Lower leg skin (tissue), 4 donors: Measurements from ENCODE around the gene SEL1L3. TPM values are rescaled to one million over a fixed set of nuclear protein-coding genes. Genes with fewer than 3 reads are reported as not detected.

Experiments
- DNase-seq, 2 donors: peaks; one replicate each; pipeline ENCODE4 v3.0.0-alpha.2; 2019; ENCODE audit warnings: low spot score in 2 of 2
- H3K4me3 ChIP-seq: fragments of 200-600 bp; sonication (generic); 2 replicates; pipeline ENCODE4 v1.5.1; 2017; ENCODE audit warnings: mild to moderate bottlenecking, low read depth; ENCODE audit not compliant: poor library complexity, severe bottlenecking
- POLR2A ChIP-seq, 2 donors: fragments of 450-650 bp; IDR thresholded peaks; one replicate each; pipeline ENCODE4 v1.6.1; 2016 to 2017; ENCODE audit warnings: antibody characterized with exemption in 2 of 2, mild to moderate bottlenecking in 1 of 2, moderate library complexity in 1 of 2
- WGBS, 2 donors: methylation state at CpG; one replicate each; pipeline ENCODE4 v1.1.5; 2018; 5-methylcytosine and 5-hydroxymethylcytosine counted together
- intact Hi-C: fragments of 100-400 bp; cut with DNase I; formaldehyde crosslinking; loops from one replicate; pipeline ENCODE4 v1.15.0; 2023; ENCODE audit warnings: low total_unique reads
- total RNA-seq, 4 donors: library from RNA; depleted of rRNA; stranded (reverse); fragments of >200 nt; gene quantifications; one replicate each; pipeline ENCODE4 v1.1.0, GENCODE V29; 2016
- TF ChIP-seq, protein P1 (sequence below), 3 donors: fragments of 450-650 bp; IDR thresholded peaks; one replicate each; pipeline ENCODE4 v1.5.1; 2016; ENCODE audit warnings: antibody characterized with exemption in 3 of 3, mild to moderate bottlenecking in 3 of 3, moderate library complexity in 2 of 3

Gene SEL1L3
- total RNA-seq, 4 donors from 2014 or later = 5.2 to 20.1 (median 5.9) TPM

GRCh38 chr4:25856756-25857155 is 6.0 kb downstream of the SEL1L3 start:
- no peak overlapping the region for H3K4me3 ChIP-seq
- intact Hi-C loops = no loop called here
- TF ChIP-seq, protein P1, sequence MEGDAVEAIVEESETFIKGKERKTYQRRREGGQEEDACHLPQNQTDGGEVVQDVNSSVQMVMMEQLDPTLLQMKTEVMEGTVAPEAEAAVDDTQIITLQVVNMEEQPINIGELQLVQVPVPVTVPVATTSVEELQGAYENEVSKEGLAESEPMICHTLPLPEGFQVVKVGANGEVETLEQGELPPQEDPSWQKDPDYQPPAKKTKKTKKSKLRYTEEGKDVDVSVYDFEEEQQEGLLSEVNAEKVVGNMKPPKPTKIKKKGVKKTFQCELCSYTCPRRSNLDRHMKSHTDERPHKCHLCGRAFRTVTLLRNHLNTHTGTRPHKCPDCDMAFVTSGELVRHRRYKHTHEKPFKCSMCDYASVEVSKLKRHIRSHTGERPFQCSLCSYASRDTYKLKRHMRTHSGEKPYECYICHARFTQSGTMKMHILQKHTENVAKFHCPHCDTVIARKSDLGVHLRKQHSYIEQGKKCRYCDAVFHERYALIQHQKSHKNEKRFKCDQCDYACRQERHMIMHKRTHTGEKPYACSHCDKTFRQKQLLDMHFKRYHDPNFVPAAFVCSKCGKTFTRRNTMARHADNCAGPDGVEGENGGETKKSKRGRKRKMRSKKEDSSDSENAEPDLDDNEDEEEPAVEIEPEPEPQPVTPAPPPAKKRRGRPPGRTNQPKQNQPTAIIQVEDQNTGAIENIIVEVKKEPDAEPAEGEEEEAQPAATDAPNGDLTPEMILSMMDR (IDR thresholded peaks at IDR 0.05) = no peak
- TF ChIP-seq POLR2A (IDR thresholded peaks at IDR 0.05) = no peak
- 29 to 30% methylated on average over 1 of the region's 1 CpG for WGBS, 2 donors
- DNase-seq = no peak

DNA sequence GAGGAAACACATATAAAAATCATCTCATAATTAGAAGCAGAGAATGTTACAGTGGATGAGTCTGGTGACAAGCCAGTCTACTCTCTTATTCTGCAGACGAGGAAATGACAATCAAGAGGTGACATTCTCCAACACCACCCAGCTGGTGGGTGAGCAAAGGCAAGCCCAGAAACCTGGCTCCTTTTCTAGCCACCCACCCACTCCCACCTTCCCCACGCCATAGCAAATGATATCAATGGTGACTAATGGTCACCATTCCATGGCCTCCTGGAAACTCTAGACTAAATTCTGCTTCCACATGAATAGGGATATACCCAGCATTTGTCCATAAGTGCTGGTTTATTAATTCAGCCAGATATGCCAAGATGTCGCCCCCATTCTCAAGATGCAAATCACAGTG is 10.7 kb downstream of the SEL1L3 start:
- intact Hi-C loops = no loop called here
- DNase-seq = no peak
- no peak overlapping the region for H3K4me3 ChIP-seq
- 72 to 83% methylated on average over 3 of the region's 3 CpGs for WGBS, 2 donors
- TF ChIP-seq, protein P1 (IDR thresholded peaks at IDR 0.05) = no peak
- TF ChIP-seq POLR2A (IDR thresholded peaks at IDR 0.05) = no peak

GRCh38 chr4:25847329-25847728 is 15.5 kb downstream of the SEL1L3 start:
- H3K4me3 ChIP-seq = no peak overlapping the region
- TF ChIP-seq, protein P1 (IDR thresholded peaks at IDR 0.05) = no peak
- TF ChIP-seq POLR2A (IDR thresholded peaks at IDR 0.05) = no peak
- no peak for DNase-seq
- intact Hi-C loops = no loop called here
- WGBS, 2 donors = 89 to 92% methylated on average over 7 of the region's 7 CpGs

- intact Hi-C loops = no loop called here
- no peak for TF ChIP-seq POLR2A (IDR thresholded peaks at IDR 0.05)
- TF ChIP-seq, protein P1 (IDR thresholded peaks at IDR 0.05) = no peak
- no peak overlapping the region for H3K4me3 ChIP-seq
- WGBS, 2 donors = 92 to 94% methylated on average over 12 of the region's 12 CpGs
- DNase-seq = no peak
These were observed 16.7 kb downstream of the SEL1L3 start for GRCh38 chr4:25845841-25846653.

DNA sequence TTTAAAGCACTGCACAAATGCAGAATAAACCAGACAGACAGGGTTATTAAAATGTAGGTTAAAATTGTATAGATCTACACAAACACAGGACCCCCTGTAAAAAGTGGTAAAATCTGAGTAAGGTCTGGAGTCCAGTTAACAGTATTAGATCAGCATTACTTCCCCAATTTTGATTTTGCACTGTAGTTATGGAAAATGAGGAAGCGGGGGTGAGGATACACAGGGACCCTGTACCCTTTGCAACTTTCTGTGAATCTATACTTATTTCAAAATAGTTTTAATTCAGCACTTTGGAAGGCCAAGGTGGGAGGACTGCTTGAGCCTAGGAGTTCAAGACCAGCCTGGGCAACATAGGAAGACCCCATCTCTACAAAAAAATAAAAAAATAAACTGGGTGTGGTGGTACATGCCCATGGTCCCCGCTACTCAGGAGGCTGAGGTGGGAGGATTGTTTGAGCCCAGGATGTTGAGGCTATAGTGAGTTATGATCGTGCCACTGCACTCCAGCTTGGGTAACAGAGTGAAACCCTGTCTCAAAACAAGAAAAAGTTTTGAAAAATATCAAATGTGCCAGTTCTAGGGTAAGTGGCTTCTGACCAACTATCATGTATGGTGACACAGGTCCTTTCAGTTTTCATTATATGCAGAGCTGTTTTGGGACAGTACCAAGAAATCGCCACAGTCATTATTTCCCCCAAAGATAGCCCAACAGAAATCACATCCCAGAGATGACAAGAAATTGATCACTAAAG is 17.7 kb downstream of the SEL1L3 start:
- no peak for DNase-seq
- intact Hi-C loops = no loop called here
- H3K4me3 ChIP-seq = no peak overlapping the region
- no peak for TF ChIP-seq POLR2A (IDR thresholded peaks at IDR 0.05)
- TF ChIP-seq, protein P1 (IDR thresholded peaks at IDR 0.05) = no peak
- WGBS, 2 donors = 86 to 89% methylated on average over 4 of the region's 4 CpGs
